ENCODE measurements around the gene SEZ6L2. TPM values are rescaled to one million over a fixed set of nuclear protein-coding genes. Genes with fewer than 3 reads are reported as not detected.

The SEZ6L2 gene
- total RNA-seq, 1 experiment from 2014 or later = 70.7 TPM

GRCh38 chr16:29837841-29838240 is 61.5 kb downstream of the SEZ6L2 start:
- Histone ChIP-seq H3K4me3 (ENCODE audit: low read depth in 2 of 2, low read length in 2 of 2) (no peak overlapping the region), H3K36me3 (ENCODE audit: control insufficient read depth, insufficient read depth, low read length) (no peaks in the 10 kb centered on the region; the same call in 1 of the 2 replicates), H3K27ac (ENCODE audit: low read length) (no peak overlapping the region), H3K27me3 (ENCODE audit: control insufficient read depth, insufficient read depth, low read length) (no peaks in the 10 kb centered on the region), H3K9me3 (ENCODE audit: control insufficient read depth, insufficient read depth, low read depth, low read length) (no peaks in the 10 kb centered on the region), H3K4me1 (ENCODE audit: control insufficient read depth, insufficient read depth, low read length) (no peaks in the 10 kb centered on the region)
- no peak for ATAC-seq
- no peak for DNase-seq (ENCODE audit: low read depth, low spot score)
- ChIA-PET POLR2A (no interaction called here), CTCF (no interaction called here)
- no TSS peak for BruUV-seq (replicated peaks)
- intact Hi-C loops (cut with micrococcal nuclease; ENCODE audit: unreplicated experiment) = no loop called here
- TF ChIP-seq TCF7L2 (IDR thresholded peaks at IDR 0.05; ENCODE audit: low read depth, low read length) (no peak), REST (IDR thresholded peaks at IDR 0.05; ENCODE audit: insufficient read depth in 1 of 2, low read depth in 2 of 2, low read length in 1 of 2) (no peak)
- in situ Hi-C loops (cut with HindIII; ENCODE audit: low pct_unique_long_range_greater_than_20kb, low sequenced_read_pairs) = no loop called here

- in situ Hi-C loops (cut with HindIII; ENCODE audit: low pct_unique_long_range_greater_than_20kb, low sequenced_read_pairs) (no loop called here), intact Hi-C loops (cut with micrococcal nuclease; ENCODE audit: unreplicated experiment) (no loop called here)
- no peaks in the 10 kb centered on the region for H3K9me3 ChIP-seq (ENCODE audit: control insufficient read depth, insufficient read depth, low read depth, low read length)
- H3K27me3 ChIP-seq (ENCODE audit: control insufficient read depth, insufficient read depth, low read length) = no peaks in the 10 kb centered on the region
- CTCF ChIA-PET = interaction anchor here (0.6 to 0.7 kb wide), 2 partner anchors 64 to 195 kb away, joined by 3 to 5 read pairs; no protein-coding TSS in a partner anchor
- no peak overlapping the region for H3K27ac ChIP-seq (ENCODE audit: low read length)
- POLR2A ChIA-PET = no interaction called here
- no peaks in the 10 kb centered on the region for H3K4me1 ChIP-seq (ENCODE audit: control insufficient read depth, insufficient read depth, low read length)
- ATAC-seq = no peak; the same call in 1 of the 2 replicates
- no peak overlapping the region for H3K4me3 ChIP-seq (ENCODE audit: low read depth in 2 of 2, low read length in 2 of 2)
- BruUV-seq (replicated peaks) = no TSS peak
- DNase-seq (ENCODE audit: low read depth, low spot score) = no peak
- TF ChIP-seq POLR2AphosphoS5 (IDR thresholded peaks at IDR 0.05; ENCODE audit: low read depth, low read length) (no peak), CTCF (IDR thresholded peaks at IDR 0.05) (no peak), REST (IDR thresholded peaks at IDR 0.05; ENCODE audit: insufficient read depth in 1 of 2, low read depth in 2 of 2, low read length in 1 of 2) (no peak), SIN3A (IDR thresholded peaks at IDR 0.05; ENCODE audit: borderline replicate concordance, insufficient read depth, low read depth, low read length) (no peak), TCF7L2 (IDR thresholded peaks at IDR 0.05; ENCODE audit: low read depth, low read length) (no peak)
- H3K36me3 ChIP-seq (ENCODE audit: control insufficient read depth, insufficient read depth, low read length) = no peaks in the 10 kb centered on the region
Observed at GRCh38 chr16:29836623-29837022, 62.7 kb downstream of the SEZ6L2 start.
